Transverse colon (tissue), 4 donors: Measurements from ENCODE around the gene FKBP1A. TPM values are rescaled to one million over a fixed set of nuclear protein-coding genes. Genes with fewer than 3 reads are reported as not detected.

Experiments used
- DNase-seq: peaks from one replicate; pipeline ENCODE4 v3.0.0-alpha.2; 2019
- H3K27ac ChIP-seq, 4 donors: fragments of 200-600 bp; sonication (generic); 2 replicates each; pipeline ENCODE4 v1.5.1; 2016 to 2018; ENCODE audit warnings: inconsistent platforms in 4 of 4
- H3K27me3 ChIP-seq: fragments of 200-600 bp; sonication (generic); 2 replicates; pipeline ENCODE4 v1.5.1; 2017; ENCODE audit warnings: inconsistent platforms
- H3K36me3 ChIP-seq, 4 donors: fragments of 200-600 bp; sonication (generic); 2 replicates each; pipeline ENCODE4 v1.5.1; 2017 to 2019; ENCODE audit warnings: inconsistent platforms in 4 of 4
- H3K4me1 ChIP-seq, 4 donors: fragments of 200-600 bp; sonication (generic); 2 replicates each; pipeline ENCODE4 v1.5.1; 2017 to 2020; ENCODE audit warnings: inconsistent platforms in 4 of 4
- H3K4me3 ChIP-seq, 4 donors: fragments of 200-600 bp; sonication (generic); 1 replicate in 1 of 4; 2 replicates in 3 of 4; pipeline versions ENCODE4 v1.5.1 to v1.6.1; 2017 to 2019; ENCODE audit warnings: inconsistent platforms in 4 of 4
- H3K9me3 ChIP-seq, 2 donors: fragments of 200-600 bp; sonication (generic); 2 replicates each; pipeline ENCODE4 v1.5.1; 2017 to 2019; ENCODE audit warnings: inconsistent platforms in 2 of 2
- CTCF ChIP-seq, 5 experiments: fragments of 200-600 bp in 3 of 5; fragments of 450-650 bp in 2 of 5; sonication (generic) in 3 of 5; IDR thresholded peaks; 1 replicate in 2 of 5; 2 replicates in 3 of 5; pipeline ENCODE4 v1.5.1; 2016 to 2017; ENCODE audit warnings: antibody characterized with exemption in 5 of 5, inconsistent platforms in 3 of 5, mild to moderate bottlenecking in 2 of 5, moderate library complexity in 1 of 5
- EP300 ChIP-seq: sonication (generic); formaldehyde crosslinking; IDR thresholded peaks from one replicate; pipeline ENCODE4 v1.6.1; 2017; ENCODE audit warnings: antibody characterized with exemption, low read depth
- POLR2A ChIP-seq: fragments of 450-650 bp; IDR thresholded peaks from one replicate; pipeline ENCODE4 v1.6.1; 2016; ENCODE audit warnings: antibody characterized with exemption, mild to moderate bottlenecking, moderate library complexity
- POLR2AphosphoS5 ChIP-seq, 3 donors: sonication (generic); formaldehyde crosslinking; IDR thresholded peaks; one replicate each; pipeline ENCODE4 v1.6.1; 2016; ENCODE audit warnings: antibody characterized with exemption in 3 of 3
- WGBS, 2 donors: methylation state at CpG; one replicate each; pipeline ENCODE4 v1.1.5; 2018; ENCODE audit warnings: low coverage in 1 of 2; 5-methylcytosine and 5-hydroxymethylcytosine counted together
- in situ Hi-C, 4 donors: fragments of 200-750 bp; cut with MboI; loops; one replicate each; pipeline versions ENCODE4 v1.15.0 to v1.15.1; 2017; ENCODE audit warnings: low sequenced_read_pairs in 3 of 4, low pct_ligation_motif_present in 1 of 4, low pct_unique_long_range_greater_than_20kb in 1 of 4
- intact Hi-C: fragments of 100-400 bp; cut with DNase I; formaldehyde crosslinking; loops from one replicate; pipeline ENCODE4 v1.15.1; 2023; ENCODE audit warnings: low total_unique reads
- total RNA-seq, 4 donors: library from RNA; depleted of rRNA; stranded (reverse); fragments of >200 nt; gene quantifications; one replicate each; pipeline ENCODE4 v1.1.0, GENCODE V29; 2016

FKBP1A gene
- total RNA-seq, 4 donors from 2014 or later, result 120 to 202 (median 144) TPM

GRCh38 chr20:1327241-1327653 lies 65.6 kb downstream of the FKBP1A start:
- Histone ChIP-seq H3K27me3 (no peaks in the 10 kb centered on the region), H3K4me3 (peak overlapping the region in 1 of 4 donors; percentile 79), H3K4me1 (peaks cover 39 to 63% (median 53%) of the 10 kb centered on the region in 4 donors), H3K36me3 (no peaks in the 10 kb centered on the region), H3K27ac (peak overlapping the region; percentile 93 to 99 (median 98)), H3K9me3 (no peaks in the 10 kb centered on the region)
- peak; percentile 41 for DNase-seq
- 76% methylated on average over 8 of the region's 8 CpGs; no CpG with 5 or more reads in 1 of the 2 donors for whole genome bisulfite sequencing, 2 donors
- TF ChIP-seq CTCF (IDR thresholded peaks at IDR 0.05) (no peak), POLR2AphosphoS5 (IDR thresholded peaks at IDR 0.05) (peak in 1 of 3 donors; percentile 72)
- intact Hi-C loops (no loop called here), in situ Hi-C loops (no loop called here)

GRCh38 chr20:1326031-1326930 lies 66.6 kb downstream of the FKBP1A start:
- no peaks in the 10 kb centered on the region for H3K27me3 ChIP-seq
- H3K27ac ChIP-seq, result peak overlapping the region; percentile 93 to 99 (median 98)
- H3K4me1 ChIP-seq, result peaks cover 39 to 63% (median 53%) of the 10 kb centered on the region in 4 donors
- no peaks in the 10 kb centered on the region for H3K9me3 ChIP-seq
- no peaks in the 10 kb centered on the region for H3K36me3 ChIP-seq
- peak overlapping the region; percentile 42 to 83 (median 78) for H3K4me3 ChIP-seq
- 31 to 100% methylated on average over 2 to 10 of the region's 10 CpGs for WGBS, 2 donors
- DNase-seq, result peak; percentile 33
- in situ Hi-C loops (no loop called here), intact Hi-C loops (no loop called here)
- no peak for TF ChIP-seq POLR2AphosphoS5 (IDR thresholded peaks at IDR 0.05)
- no peak for TF ChIP-seq CTCF (IDR thresholded peaks at IDR 0.05)
- TF ChIP-seq POLR2A, result no peak
- no peak for TF ChIP-seq EP300

GRCh38 chr20:1325173-1326030 lies 67.5 kb downstream of the FKBP1A start:
- Histone ChIP-seq H3K4me3 (peak overlapping the region; percentile 42 to 83 (median 78)), H3K27ac (peak overlapping the region; percentile 93 to 99 (median 98)), H3K27me3 (no peaks in the 10 kb centered on the region), H3K4me1 (peaks cover 35 to 57% (median 49%) of the 10 kb centered on the region in 4 donors), H3K9me3 (no peaks in the 10 kb centered on the region), H3K36me3 (no peaks in the 10 kb centered on the region)
- intact Hi-C loops (loop anchor here (2.0 kb wide), 1 partner anchor 67 kb away; the partner anchor contains the start of gene FKBP1A), in situ Hi-C loops (no loop called here)
- TF ChIP-seq EP300 (no peak), CTCF (IDR thresholded peaks at IDR 0.05) (peak; percentile 19 to 77 (median 35)), POLR2AphosphoS5 (IDR thresholded peaks at IDR 0.05) (peak; percentile 82 to 93 (median 91)), POLR2A (peak; percentile 93)
- peak; percentile 98 for DNase-seq
- WGBS, 2 donors, result 0% methylated on average over 34 of the region's 56 CpGs; no CpG with 5 or more reads in 1 of the 2 donors
